Effector memory CD8-positive, alpha-beta T cell (primary cell): ENCODE measurements around the gene SSBP3.
"Not testable (repeated sequence)": the region's sequence is repeated elsewhere in the genome, so short reads cannot be mapped to it uniquely, and the experiment has no call there.

Experiments used
- ATAC-seq: fragments of 150-1000 bp; cut with Tn5 transposase; replicated peaks from 2 replicates; pipeline ENCODE4 v1.10.0; 2021; ENCODE audit warnings: mild to moderate bottlenecking, moderate library complexity
- DNase-seq, 3 experiments: peaks; one replicate each; pipeline ENCODE4 v3.0.0; 2021
- H3K27ac Mint-ChIP-seq, 2 donors: one replicate each; pipeline ENCODE4 v1.8.0; 2022; ENCODE audit warnings: mild to moderate bottlenecking in 2 of 2, mixed read lengths in 2 of 2, moderate library complexity in 2 of 2
- H3K27me3 Mint-ChIP-seq, 2 donors: one replicate each; pipeline ENCODE4 v1.8.0; 2022; ENCODE audit warnings: mixed read lengths in 2 of 2
- H3K36me3 Mint-ChIP-seq: one replicate; pipeline ENCODE4 v1.8.0; 2022; ENCODE audit warnings: mild to moderate bottlenecking, moderate library complexity, mixed read lengths; ENCODE audit not compliant: insufficient read depth
- H3K4me1 Mint-ChIP-seq, 2 donors: one replicate each; pipeline ENCODE4 v1.8.0; 2022; ENCODE audit warnings: low read depth in 2 of 2, mixed read lengths in 2 of 2
- H3K4me3 Mint-ChIP-seq, 2 donors: one replicate each; pipeline ENCODE4 v1.8.0; 2022; ENCODE audit warnings: mild to moderate bottlenecking in 2 of 2, mixed read lengths in 2 of 2, moderate library complexity in 2 of 2
- H3K9me3 Mint-ChIP-seq, 2 donors: one replicate each; pipeline ENCODE4 v1.8.0; 2022; ENCODE audit warnings: mixed read lengths in 2 of 2

Gene SSBP3

DNA sequence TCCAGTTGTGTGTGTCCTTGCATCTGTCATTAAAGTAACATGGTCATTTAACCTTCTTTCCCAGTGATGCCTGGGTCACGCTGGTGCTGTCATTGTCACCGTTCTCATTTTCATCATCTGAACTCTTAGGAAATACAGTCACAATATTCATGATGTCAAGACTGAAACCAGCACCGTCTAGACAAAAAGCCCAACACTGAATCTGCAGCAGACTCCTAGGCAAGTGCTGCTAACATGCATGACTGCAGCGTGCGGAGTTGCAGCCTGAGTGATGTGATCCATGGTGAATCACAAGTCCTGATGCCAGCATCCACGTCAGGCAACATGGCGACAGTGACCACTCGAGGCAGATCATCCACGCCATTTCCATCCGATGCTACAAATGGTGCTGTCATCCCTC is 168.6 kb downstream of the SSBP3 start:
- DNase-seq (no peak), ATAC-seq (no peak)
- Mint-ChIP-seq H3K27ac (no peak overlapping the region), H3K4me3 (no peak overlapping the region), H3K27me3 (no peaks in the 10 kb centered on the region), H3K4me1 (peaks cover 0 to 2% of the 10 kb centered on the region in 2 donors), H3K36me3 (peaks cover 57% of the 10 kb centered on the region), H3K9me3 (no peaks in the 10 kb centered on the region)

DNA sequence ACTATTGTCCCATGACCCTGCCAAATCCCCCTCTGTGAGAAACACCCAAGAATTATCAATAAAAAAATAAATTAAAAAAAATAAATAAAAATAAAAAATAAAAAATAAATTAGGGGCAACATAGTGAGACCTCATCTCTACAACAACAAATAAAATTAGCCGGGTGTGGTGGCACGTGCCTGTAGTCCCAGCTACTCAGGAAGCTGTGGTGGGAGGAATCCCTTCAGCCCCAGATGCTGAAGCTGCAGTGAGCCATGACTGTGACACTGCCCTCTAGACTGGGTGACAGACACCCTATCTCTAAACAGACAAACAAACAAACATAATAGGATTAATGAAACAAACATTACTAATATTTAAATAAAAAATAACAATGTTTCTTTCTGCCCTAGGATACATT is 171.9 kb downstream of the SSBP3 start:
- no peak for DNase-seq
- H3K27me3 Mint-ChIP-seq = no peaks in the 10 kb centered on the region
- ATAC-seq = no peak
- H3K27ac Mint-ChIP-seq = no peak overlapping the region
- H3K36me3 Mint-ChIP-seq = peaks cover 39% of the 10 kb centered on the region
- no peak overlapping the region for H3K4me3 Mint-ChIP-seq
- H3K9me3 Mint-ChIP-seq = no peaks in the 10 kb centered on the region
- H3K4me1 Mint-ChIP-seq = peaks cover 15 to 17% of the 10 kb centered on the region in 2 donors

DNA sequence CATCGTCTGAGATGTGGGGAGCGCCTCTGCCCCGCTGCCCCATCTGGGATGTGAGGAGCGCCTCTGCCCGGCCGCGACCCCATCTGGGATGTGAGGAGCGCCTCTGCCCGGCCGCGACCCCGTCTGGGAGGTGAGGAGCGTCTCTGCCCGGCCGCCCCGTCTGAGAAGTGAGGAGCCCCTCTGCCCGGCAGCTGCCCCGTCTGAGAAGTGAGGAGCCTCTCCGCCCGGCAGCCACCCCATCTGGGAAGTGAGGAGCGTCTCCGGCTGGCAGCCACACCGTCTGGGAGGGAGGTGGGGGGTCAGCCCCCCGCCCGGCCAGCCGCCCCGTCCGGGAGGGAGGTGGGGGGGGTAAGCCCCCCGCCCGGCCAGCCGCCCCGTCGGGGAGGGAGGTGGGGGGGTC is 173.0 kb downstream of the SSBP3 start:
- not testable (repeated sequence) for H3K27me3 Mint-ChIP-seq, H3K9me3 Mint-ChIP-seq, H3K27ac Mint-ChIP-seq, ATAC-seq, H3K4me3 Mint-ChIP-seq, DNase-seq
- peaks cover 36% of the 10 kb centered on the region for H3K36me3 Mint-ChIP-seq
- H3K4me1 Mint-ChIP-seq = peaks cover 18 to 20% of the 10 kb centered on the region in 2 donors

DNA sequence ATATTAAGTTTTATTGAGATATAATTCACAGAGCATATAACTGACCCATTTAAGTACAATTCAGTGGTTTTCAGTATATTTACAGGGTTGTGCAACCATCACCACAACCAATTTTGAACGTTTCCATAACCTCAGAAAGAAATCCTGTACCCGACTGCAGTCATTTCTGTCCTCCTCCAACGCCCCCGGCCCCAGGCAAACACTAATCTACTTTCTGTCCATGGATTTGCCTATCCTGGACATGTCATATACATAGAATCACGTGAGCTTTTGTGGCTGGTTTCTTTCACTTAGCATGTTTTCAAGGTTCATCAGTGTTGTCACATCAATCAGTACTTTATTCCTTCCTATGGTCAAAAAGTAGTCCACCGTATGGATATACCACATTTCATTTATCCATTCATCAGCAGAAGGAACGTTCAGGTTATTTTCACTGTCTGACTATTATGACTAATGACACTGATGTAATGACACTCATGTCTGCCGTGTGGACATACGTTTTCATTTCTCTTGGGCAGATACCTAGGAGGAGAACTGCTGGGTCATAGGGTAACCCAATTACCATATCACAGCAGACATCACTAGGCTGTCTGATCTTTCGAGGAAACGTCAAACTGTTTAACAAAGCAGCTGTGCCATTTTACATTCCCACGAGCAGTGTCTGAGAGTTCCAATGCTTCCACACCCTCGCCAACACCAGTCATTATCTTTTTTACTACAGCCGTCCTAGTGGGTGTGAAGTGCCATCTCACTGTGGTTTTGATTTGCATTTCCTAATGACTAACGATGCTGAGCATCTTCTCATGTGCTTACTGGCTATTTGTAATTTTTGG is 175.5 kb downstream of the SSBP3 start:
- Mint-ChIP-seq H3K27ac (peak overlapping the region; percentile 28 to 87), H3K9me3 (no peaks in the 10 kb centered on the region), H3K36me3 (peaks cover 25% of the 10 kb centered on the region), H3K27me3 (no peaks in the 10 kb centered on the region), H3K4me3 (peak overlapping the region in 1 of 2 donors; percentile 11), H3K4me1 (peaks cover 18 to 20% of the 10 kb centered on the region in 2 donors)
- ATAC-seq = peak; percentile 75
- DNase-seq = peak in 1 of 3 experiments; percentile 12

DNA sequence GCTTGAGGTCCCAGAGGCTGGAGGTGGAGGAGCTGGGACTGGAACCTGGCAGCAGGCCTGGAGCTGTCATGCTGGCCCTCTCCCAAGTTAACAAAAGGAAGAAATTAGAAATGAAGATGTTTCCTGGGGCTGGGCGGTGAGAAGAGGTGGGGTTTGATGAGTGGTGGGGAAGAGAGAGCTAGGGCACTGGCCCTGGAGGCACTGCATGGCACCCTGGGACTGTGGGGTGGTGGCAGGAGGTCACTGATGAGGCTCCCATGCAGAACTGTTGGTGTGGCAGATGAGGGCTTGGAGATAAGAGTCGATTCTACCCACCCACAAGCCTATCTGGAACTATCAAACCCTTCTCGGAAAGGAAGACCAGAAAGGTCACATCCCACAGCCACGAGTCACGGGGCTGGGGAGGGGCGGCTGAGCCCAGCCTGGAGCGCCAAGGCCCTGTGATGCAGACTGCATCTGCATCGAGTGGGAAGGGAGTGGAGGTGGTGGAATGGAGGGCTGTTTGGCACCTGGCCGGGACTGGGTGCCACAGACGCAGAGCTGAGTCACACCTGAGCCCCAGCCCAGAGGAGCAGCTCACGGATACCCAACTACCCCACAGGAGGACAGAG is 176.8 kb downstream of the SSBP3 start:
- Mint-ChIP-seq H3K36me3 (peaks cover 22% of the 10 kb centered on the region), H3K4me3 (peak overlapping the region; percentile 4 to 28), H3K27ac (peak overlapping the region in 1 of 2 donors; percentile 87), H3K4me1 (peaks cover 18 to 20% of the 10 kb centered on the region in 2 donors), H3K27me3 (no peaks in the 10 kb centered on the region), H3K9me3 (no peaks in the 10 kb centered on the region)
- peak; percentile 32 for ATAC-seq
- DNase-seq = no peak

DNA sequence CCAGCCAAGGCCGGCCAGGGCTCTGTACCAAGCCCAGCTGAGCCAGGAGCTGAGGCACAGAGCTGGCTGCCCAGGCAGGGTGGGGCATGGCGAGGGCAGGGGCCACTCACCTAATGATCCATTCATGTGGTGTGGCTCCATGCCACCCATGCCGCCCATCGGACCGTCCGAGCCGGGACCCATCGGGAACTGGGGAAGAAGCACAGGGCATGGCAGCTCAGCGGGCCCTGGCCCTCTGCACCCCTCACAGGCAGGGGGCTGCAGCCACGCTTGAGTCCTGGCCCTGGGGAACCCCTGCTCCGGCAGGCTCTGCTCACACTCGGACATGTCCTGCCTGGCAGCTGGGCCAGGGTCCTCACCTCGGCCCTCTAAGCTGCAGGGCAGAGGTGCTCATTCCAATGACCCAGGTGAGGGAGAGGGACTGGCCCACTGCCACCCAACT is 177.5 kb downstream of the SSBP3 start:
- Mint-ChIP-seq H3K9me3 (no peaks in the 10 kb centered on the region), H3K36me3 (peaks cover 21% of the 10 kb centered on the region), H3K4me3 (peak overlapping the region in 1 of 2 donors; percentile 28), H3K27ac (no peak overlapping the region), H3K4me1 (peaks cover 18 to 22% of the 10 kb centered on the region in 2 donors), H3K27me3 (no peaks in the 10 kb centered on the region)
- DNase-seq = no peak
- ATAC-seq = no peak

DNA sequence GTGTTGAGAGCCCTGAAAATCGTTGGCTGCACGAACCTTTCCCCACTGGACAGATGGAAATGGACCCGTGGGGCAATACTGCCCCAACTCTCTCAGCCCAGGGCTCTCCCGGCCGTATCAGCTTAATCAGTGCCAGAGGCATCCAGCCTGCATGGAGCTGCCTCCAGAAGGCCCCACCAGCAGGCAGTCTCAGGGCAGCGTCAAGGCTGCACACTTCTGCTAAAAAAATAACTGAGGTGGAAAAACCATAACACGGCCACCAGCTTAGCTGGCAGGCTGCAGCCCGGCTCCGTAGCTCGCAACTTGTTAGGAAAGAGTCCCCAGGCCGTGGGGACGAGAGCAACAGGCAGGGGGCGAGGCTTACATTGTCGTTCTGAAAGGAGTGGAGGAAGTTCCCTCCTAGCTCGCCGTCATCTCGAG is 178.3 kb downstream of the SSBP3 start:
- Mint-ChIP-seq H3K36me3 (peaks cover 21% of the 10 kb centered on the region), H3K27ac (peak overlapping the region; percentile 71 to 76), H3K27me3 (no peaks in the 10 kb centered on the region), H3K4me1 (peaks cover 18 to 24% of the 10 kb centered on the region in 2 donors), H3K9me3 (no peaks in the 10 kb centered on the region), H3K4me3 (no peak overlapping the region)
- DNase-seq = no peak
- no peak for ATAC-seq

DNA sequence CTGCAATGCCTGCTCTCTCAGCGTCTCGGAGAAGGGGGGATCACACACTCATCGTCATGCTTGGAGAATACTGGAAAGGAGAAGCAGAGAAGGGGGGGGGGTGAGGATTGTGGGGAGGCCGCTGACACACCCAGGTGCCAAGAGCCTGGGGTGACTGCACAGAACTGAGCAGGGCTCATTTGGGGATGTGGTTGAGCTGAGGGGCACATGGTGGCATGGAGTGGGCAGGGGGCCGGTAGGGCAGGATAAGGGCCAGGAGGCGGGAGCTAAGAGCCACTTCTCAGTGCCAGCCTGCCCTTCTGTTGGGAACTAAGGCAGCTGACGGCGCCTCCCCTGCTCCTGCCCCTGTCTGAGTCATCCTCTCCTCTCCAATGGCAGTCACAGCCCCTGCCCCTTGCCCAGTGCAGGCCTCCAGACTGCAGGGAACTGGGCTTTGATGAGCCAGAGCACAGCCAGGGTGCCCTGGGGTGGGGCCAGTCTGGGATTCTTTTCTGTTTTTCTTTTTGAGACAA is 179.0 kb downstream of the SSBP3 start:
- H3K4me1 Mint-ChIP-seq = peaks cover 18 to 24% of the 10 kb centered on the region in 2 donors
- no peaks in the 10 kb centered on the region for H3K9me3 Mint-ChIP-seq
- H3K36me3 Mint-ChIP-seq = peaks cover 21% of the 10 kb centered on the region
- DNase-seq (no peak), ATAC-seq (no peak)
- H3K27ac Mint-ChIP-seq = peak overlapping the region; percentile 71 to 76
- H3K4me3 Mint-ChIP-seq = no peak overlapping the region
- H3K27me3 Mint-ChIP-seq = no peaks in the 10 kb centered on the region

DNA sequence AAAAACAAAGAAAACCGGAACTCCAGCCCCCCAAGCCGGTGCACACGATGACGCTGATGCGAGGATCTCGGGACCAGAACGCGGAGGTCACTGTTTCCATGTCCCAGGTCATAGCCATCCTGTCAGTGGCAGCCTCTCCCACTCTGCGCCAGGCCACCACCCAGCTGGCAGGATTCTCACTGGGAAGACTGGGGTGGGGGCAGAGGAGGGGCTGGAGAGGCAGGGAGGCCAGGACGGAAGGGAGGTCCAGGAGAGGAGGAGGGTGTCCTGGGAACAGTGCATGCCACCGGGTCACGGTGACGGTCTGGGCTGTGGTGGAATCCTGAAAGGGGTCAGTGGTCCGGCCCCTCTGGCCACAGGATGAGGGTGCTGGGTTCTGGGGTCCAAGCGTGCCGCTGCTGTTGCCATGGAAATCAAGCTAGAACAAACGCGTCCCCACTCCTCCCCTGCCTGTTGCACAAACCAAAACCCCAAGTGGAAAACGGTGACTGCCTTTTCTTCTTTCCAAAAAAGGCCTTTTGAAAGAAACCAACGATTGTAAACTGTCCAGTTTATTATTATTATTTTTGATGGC is 180.1 kb downstream of the SSBP3 start:
- H3K4me3 Mint-ChIP-seq = no peak overlapping the region
- H3K36me3 Mint-ChIP-seq = peaks cover 23% of the 10 kb centered on the region
- no peak for DNase-seq
- peak overlapping the region; percentile 1 to 41 for H3K27ac Mint-ChIP-seq
- no peak for ATAC-seq
- no peaks in the 10 kb centered on the region for H3K9me3 Mint-ChIP-seq
- no peaks in the 10 kb centered on the region for H3K27me3 Mint-ChIP-seq
- H3K4me1 Mint-ChIP-seq = peaks cover 15 to 23% of the 10 kb centered on the region in 2 donors

DNA sequence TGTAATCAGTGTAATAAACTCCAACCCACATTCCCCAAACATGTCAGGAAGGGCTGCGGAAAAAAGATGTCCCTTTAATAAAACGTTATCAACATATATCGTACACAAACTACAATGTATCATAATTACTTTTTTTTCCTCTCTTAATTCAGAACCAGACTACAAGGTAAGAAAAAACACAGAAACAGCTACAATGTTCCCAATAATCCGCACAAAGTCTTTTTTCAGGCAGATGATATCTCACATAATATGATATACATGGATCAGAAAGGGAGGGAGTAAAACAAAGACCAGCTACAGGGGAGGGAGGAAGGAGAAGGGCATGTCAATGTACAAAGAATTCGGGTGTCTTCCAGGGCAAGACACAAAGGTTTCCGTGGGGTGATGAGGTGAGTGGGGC is 180.8 kb downstream of the SSBP3 start:
- H3K4me3 Mint-ChIP-seq = no peak overlapping the region
- H3K27ac Mint-ChIP-seq = peak overlapping the region; percentile 1 to 52
- no peaks in the 10 kb centered on the region for H3K27me3 Mint-ChIP-seq
- H3K4me1 Mint-ChIP-seq = peaks cover 8 to 16% of the 10 kb centered on the region in 2 donors
- DNase-seq (no peak), ATAC-seq (no peak)
- no peaks in the 10 kb centered on the region for H3K9me3 Mint-ChIP-seq
- peaks cover 23% of the 10 kb centered on the region for H3K36me3 Mint-ChIP-seq

DNA sequence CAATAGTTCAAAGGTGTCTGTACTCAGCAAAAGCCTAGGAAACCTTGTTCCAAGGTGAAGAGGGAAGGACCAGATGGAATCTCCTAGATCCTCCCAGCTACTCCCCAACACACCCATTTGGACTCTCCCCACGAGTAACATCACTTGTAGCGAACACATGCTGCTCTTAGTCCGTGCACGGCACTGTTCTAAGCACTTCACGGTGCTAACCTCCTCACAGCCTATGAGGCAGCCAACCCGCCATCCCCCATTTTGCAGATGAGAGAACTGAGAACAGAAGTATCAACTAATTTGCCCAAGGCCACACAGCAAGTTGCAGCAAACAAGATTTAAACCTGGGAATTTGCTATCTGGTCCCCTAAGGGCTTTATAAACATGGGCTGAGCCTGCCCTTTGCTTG is 182.0 kb downstream of the SSBP3 start:
- DNase-seq = no peak
- ATAC-seq = no peak
- H3K4me1 Mint-ChIP-seq = peaks cover 3 to 11% of the 10 kb centered on the region in 2 donors

DNA sequence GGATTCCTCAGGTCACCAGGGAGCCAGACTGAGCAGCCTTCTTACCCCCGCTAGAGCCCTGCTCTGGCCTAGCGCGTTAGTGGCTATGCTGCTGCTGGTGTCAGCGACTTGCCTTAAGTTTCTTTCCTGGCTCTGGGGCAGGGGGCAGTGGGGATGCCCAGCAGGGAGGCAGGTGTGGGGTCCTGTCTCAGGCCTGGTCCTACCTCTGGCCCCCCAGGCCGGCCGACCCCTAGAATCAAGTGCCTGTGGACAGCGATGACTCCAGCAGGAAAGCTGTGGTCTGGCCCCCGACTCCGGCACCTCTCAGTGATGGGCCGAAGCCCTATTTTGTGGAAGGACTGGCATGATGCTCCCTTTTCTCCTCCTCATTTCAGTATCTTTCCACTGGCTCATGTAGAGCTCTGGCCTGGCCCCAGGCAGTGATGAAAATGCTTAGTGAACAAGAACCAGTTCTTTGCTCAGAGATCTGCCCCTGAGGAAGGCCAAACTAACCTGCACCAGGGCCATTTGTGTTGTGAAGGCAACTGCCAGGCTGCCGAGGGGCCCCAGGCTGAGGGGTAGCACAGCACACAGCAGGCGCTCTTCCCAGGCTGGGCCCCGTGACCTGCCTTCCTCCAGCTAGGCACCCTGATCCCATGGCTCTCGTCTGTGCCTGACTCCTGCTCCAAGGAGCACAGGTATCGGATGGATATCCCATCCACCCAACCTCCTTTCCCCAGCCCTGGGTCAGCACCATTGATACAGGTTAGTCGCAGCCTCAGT is 182.6 kb downstream of the SSBP3 start:
- DNase-seq (no peak), ATAC-seq (no peak)
- peak overlapping the region; percentile 30 to 83 for H3K27ac Mint-ChIP-seq
- peaks cover 1 to 7% of the 10 kb centered on the region in 2 donors for H3K4me1 Mint-ChIP-seq
- no peaks in the 10 kb centered on the region for H3K9me3 Mint-ChIP-seq
- no peaks in the 10 kb centered on the region for H3K27me3 Mint-ChIP-seq
- H3K36me3 Mint-ChIP-seq = peaks cover 25% of the 10 kb centered on the region
- no peak overlapping the region for H3K4me3 Mint-ChIP-seq

More for the DNA sequence above, 182.0 kb downstream of the SSBP3 start:
- H3K27me3 Mint-ChIP-seq = no peaks in the 10 kb centered on the region
- H3K9me3 Mint-ChIP-seq = no peaks in the 10 kb centered on the region
- H3K27ac Mint-ChIP-seq = peak overlapping the region; percentile 52 to 83
- no peak overlapping the region for H3K4me3 Mint-ChIP-seq
- H3K36me3 Mint-ChIP-seq = peaks cover 26% of the 10 kb centered on the region

DNA sequence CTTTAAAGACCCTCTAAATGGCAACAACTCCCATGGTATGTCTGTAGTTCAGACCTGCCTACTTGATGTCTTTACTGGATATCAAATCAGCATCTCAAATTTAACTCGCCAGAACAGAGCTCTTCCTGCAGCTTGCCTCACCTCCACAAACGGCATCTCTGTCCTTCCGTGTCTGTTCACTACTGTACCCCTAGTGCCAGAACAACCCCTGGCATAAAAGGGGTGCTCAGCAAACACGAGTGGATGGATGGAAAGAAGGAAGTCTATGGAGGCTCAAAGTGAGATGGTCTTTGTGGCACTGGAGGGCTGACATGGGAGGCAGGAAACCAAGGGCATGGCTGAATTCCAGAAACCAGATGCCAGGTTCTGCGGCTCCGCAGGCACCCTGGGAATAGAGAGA is 183.5 kb downstream of the SSBP3 start:
- H3K4me3 Mint-ChIP-seq = no peak overlapping the region

More for the DNA sequence above, 183.5 kb downstream of the SSBP3 start:
- Mint-ChIP-seq H3K27ac (peak overlapping the region; percentile 30 to 56), H3K36me3 (peaks cover 32% of the 10 kb centered on the region), H3K9me3 (no peaks in the 10 kb centered on the region), H3K27me3 (no peaks in the 10 kb centered on the region), H3K4me1 (peaks cover 4 to 7% of the 10 kb centered on the region in 2 donors)
- ATAC-seq = no peak
- DNase-seq = no peak
